ENCODE measurements around the gene MLF1.

Gene MLF1

DNA sequence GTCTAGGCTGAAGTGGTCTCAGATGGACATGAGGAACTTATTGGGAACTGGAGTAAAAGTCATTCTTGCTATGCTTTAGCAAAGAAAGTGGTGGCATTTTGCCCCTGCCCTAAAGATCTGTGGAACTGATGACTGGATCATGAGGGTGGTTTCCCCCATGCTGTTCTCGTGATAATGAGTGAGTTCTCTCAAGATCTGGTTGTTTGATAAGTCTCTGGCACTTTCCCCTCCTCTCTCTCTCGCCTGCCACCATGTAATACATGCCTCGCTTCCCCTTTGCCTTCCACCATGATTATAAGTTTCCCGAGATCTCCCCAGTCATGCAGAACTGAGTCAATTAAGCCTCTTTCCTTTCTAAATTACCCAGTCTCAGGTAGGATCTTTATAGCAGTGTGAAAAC is 11.5 kb upstream of the MLF1 start:
- no peak for DNase-seq
- no peaks in the 10 kb centered on the region for H3K4me1 ChIP-seq
- no peaks in the 10 kb centered on the region for H3K9me3 ChIP-seq
- H3K36me3 ChIP-seq, result no peaks in the 10 kb centered on the region
- no peaks in the 10 kb centered on the region for H3K27me3 ChIP-seq
- no peak for TF ChIP-seq CTCF (IDR thresholded peaks at IDR 0.05; ENCODE audit: low read depth, low read length)
- no peak overlapping the region for H3K4me3 ChIP-seq (ENCODE audit: low read depth, low read length)

GRCh38 chr3:158560979-158561378 is 10.0 kb upstream of the MLF1 start:
- Histone ChIP-seq H3K4me3 (ENCODE audit: low read depth, low read length) (no peak overlapping the region), H3K4me1 (no peaks in the 10 kb centered on the region), H3K27me3 (no peaks in the 10 kb centered on the region), H3K36me3 (no peaks in the 10 kb centered on the region), H3K9me3 (peaks cover 5% of the 10 kb centered on the region; the same call in 1 of the 2 replicates)
- no peak for TF ChIP-seq CTCF (IDR thresholded peaks at IDR 0.05; ENCODE audit: low read depth, low read length)
- no peak for DNase-seq

DNA sequence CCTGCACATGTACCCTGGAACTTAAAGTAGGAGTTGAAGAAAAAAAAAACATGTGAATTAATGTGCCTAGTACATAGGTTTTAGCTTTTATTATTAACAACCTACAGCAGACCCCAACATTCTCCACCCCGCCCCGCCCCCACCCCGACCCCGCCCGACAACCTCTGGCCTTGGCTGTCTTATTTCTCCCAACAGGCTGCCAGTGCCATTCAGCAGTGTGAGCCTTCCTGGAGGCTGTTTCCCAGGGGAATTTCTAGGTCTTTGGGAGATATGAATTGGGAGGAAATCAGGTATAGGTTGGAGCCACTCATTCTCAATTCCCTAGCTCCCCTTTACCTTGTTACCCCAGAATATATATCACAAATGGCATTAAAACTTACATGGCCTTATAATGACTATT is 8.3 kb upstream of the MLF1 start:
- H3K36me3 ChIP-seq, result no peaks in the 10 kb centered on the region
- DNase-seq, result no peak
- no peak overlapping the region for H3K4me3 ChIP-seq (ENCODE audit: low read depth, low read length)
- no peaks in the 10 kb centered on the region for H3K27me3 ChIP-seq
- H3K4me1 ChIP-seq, result no peaks in the 10 kb centered on the region
- H3K9me3 ChIP-seq, result peaks cover 5% of the 10 kb centered on the region; the same call in 1 of the 2 replicates
- TF ChIP-seq CTCF (IDR thresholded peaks at IDR 0.05; ENCODE audit: low read depth, low read length), result no peak

DNA sequence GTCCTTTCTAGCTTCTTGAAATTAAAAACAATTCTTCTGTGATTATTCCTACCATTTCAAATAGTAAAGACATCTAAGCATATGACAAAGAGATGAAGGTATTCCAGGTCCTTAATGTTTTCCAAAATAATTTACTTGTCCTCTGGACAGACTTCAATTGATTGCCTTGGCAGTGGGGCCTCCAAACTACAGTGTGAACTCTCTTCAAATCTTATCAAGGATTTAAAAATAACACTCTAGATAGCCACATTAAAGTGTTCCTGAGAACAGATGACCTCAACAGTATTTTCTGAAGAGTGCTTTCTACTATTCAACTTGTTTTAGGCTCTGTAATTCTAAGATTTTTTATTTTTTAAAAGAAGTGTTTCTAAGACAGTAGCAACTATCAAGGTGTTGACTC is 7.9 kb upstream of the MLF1 start:
- no peak for TF ChIP-seq CTCF (IDR thresholded peaks at IDR 0.05; ENCODE audit: low read depth, low read length)
- Histone ChIP-seq H3K4me1 (no peaks in the 10 kb centered on the region), H3K27me3 (no peaks in the 10 kb centered on the region), H3K36me3 (no peaks in the 10 kb centered on the region), H3K4me3 (ENCODE audit: low read depth, low read length) (no peak overlapping the region), H3K9me3 (peaks cover 5% of the 10 kb centered on the region; the same call in 1 of the 2 replicates)
- DNase-seq, result no peak

GRCh38 chr3:158565076-158565475 is 5.9 kb upstream of the MLF1 start:
- no peak for TF ChIP-seq CTCF (IDR thresholded peaks at IDR 0.05; ENCODE audit: low read depth, low read length)
- H3K27me3 ChIP-seq, result no peaks in the 10 kb centered on the region
- H3K36me3 ChIP-seq, result no peaks in the 10 kb centered on the region
- H3K4me1 ChIP-seq, result no peaks in the 10 kb centered on the region
- peaks cover 5% of the 10 kb centered on the region; the same call in 1 of the 2 replicates for H3K9me3 ChIP-seq
- H3K4me3 ChIP-seq (ENCODE audit: low read depth, low read length), result no peak overlapping the region
- no peak for DNase-seq

DNA sequence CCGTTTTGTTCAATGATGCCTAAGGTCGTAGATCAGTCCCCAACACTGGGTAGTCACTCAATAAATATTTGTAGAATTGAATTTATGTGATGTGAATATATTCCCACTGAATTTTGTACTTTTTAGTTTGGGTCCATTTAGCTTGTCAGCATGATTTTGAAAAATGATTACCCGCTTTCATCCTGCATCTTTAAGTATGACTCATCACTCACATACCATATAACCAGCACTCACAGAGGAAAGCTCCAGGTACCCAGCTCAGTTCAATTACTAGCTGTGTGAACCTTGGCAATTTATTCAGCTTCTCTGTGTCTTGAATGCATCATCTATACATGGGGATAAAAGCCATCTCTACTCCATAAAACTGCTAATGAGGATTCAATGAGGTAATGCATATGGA is 2.2 kb upstream of the MLF1 start:
- Histone ChIP-seq H3K27me3 (no peaks in the 10 kb centered on the region), H3K36me3 (no peaks in the 10 kb centered on the region), H3K9me3 (peaks cover 5% of the 10 kb centered on the region; the same call in 1 of the 2 replicates), H3K4me1 (no peaks in the 10 kb centered on the region), H3K4me3 (ENCODE audit: low read depth, low read length) (no peak overlapping the region)
- no peak for TF ChIP-seq CTCF (IDR thresholded peaks at IDR 0.05; ENCODE audit: low read depth, low read length)
- DNase-seq, result no peak
